GM23338 (cell line): ENCODE data around the gene DIP2B. TPM values are rescaled to one million over a fixed set of nuclear protein-coding genes. Genes with fewer than 3 reads are reported as not detected.
"Not testable (repeated sequence)": the region's sequence is repeated elsewhere in the genome, so short reads cannot be mapped to it uniquely, and the experiment has no call there.

Experiments
- ATAC-seq: fragments of 200-7000 bp; cut with Tn5 transposase; 3 replicates; pipeline ENCODE4 v1.9.1; 2020
- DNase-seq: peaks from one replicate; pipeline ENCODE4 v3.0.0-alpha.2; 2015; ENCODE audit warnings: low spot score
- H2AFZ ChIP-seq: fragments of 200-600 bp; sonication (generic); 2 replicates; pipeline ENCODE4 v1.8.0; 2016; ENCODE audit warnings: antibody characterized with exemption, mild to moderate bottlenecking, moderate library complexity
- H3F3A ChIP-seq: fragments of 200-600 bp; sonication (generic); replicated peaks from 2 replicates; pipeline ENCODE4 v1.8.0; 2017; ENCODE audit warnings: antibody characterized with exemption, mixed run types, low read depth
- H3K27ac ChIP-seq: fragments of 200-600 bp; sonication (generic); 2 replicates; pipeline ENCODE4 v1.6.1; 2016; ENCODE audit warnings: low read depth
- H3K27me3 ChIP-seq: fragments of 200-600 bp; sonication (generic); 2 replicates; pipeline ENCODE4 v1.8.0; 2016; ENCODE audit warnings: mild to moderate bottlenecking, mixed run types, moderate library complexity; ENCODE audit not compliant: insufficient read depth
- H3K36me3 ChIP-seq: fragments of 200-600 bp; sonication (generic); 2 replicates; pipeline ENCODE4 v1.8.0; 2016; ENCODE audit warnings: mild to moderate bottlenecking; ENCODE audit not compliant: insufficient read depth
- H3K4me1 ChIP-seq: fragments of 200-600 bp; sonication (generic); 2 replicates; pipeline ENCODE4 v1.8.0; 2016; ENCODE audit warnings: mild to moderate bottlenecking, moderate library complexity; ENCODE audit not compliant: insufficient read depth
- H3K4me2 ChIP-seq: fragments of 200-600 bp; sonication (generic); 2 replicates; pipeline ENCODE4 v1.7.1; 2017; ENCODE audit warnings: mixed run types
- H3K4me3 ChIP-seq: fragments of 200-600 bp; sonication (generic); 2 replicates; pipeline ENCODE4 v1.6.1; 2016; ENCODE audit warnings: mixed run types
- H3K79me2 ChIP-seq: fragments of 200-600 bp; sonication (generic); replicated peaks from 2 replicates; pipeline ENCODE4 v1.8.0; 2017; ENCODE audit warnings: mild to moderate bottlenecking; ENCODE audit not compliant: insufficient read depth
- H3K9me2 ChIP-seq: fragments of 200-600 bp; sonication (generic); 2 replicates; pipeline ENCODE4 v1.8.0; 2017; ENCODE audit not compliant: insufficient read depth
- H4K20me1 ChIP-seq: fragments of 200-600 bp; sonication (generic); replicated peaks from 2 replicates; pipeline ENCODE4 v1.8.0; 2017; ENCODE audit warnings: mild to moderate bottlenecking; ENCODE audit not compliant: insufficient read depth
- H3K27ac Mint-ChIP-seq: 2 replicates; pipeline ENCODE4 v1.8.0; 2020; ENCODE audit warnings: inconsistent platforms, mild to moderate bottlenecking, moderate library complexity, mixed read lengths
- H3K27me3 Mint-ChIP-seq: 3 replicates; pipeline ENCODE4 v1.8.0; 2022; ENCODE audit warnings: low read depth, mild to moderate bottlenecking, moderate library complexity, mixed read lengths, inconsistent platforms; ENCODE audit not compliant: insufficient read depth, poor library complexity
- H3K36me3 Mint-ChIP-seq: 3 replicates; pipeline ENCODE4 v1.8.0; 2021; ENCODE audit warnings: low read depth, mild to moderate bottlenecking, inconsistent platforms, moderate library complexity, mixed read lengths
- H3K4me1 Mint-ChIP-seq: 3 replicates; pipeline ENCODE4 v1.8.0; 2020; ENCODE audit warnings: mild to moderate bottlenecking, inconsistent platforms, mixed read lengths
- H3K4me3 Mint-ChIP-seq: 3 replicates; pipeline ENCODE4 v1.8.0; 2021; ENCODE audit warnings: moderate library complexity, mild to moderate bottlenecking, inconsistent platforms, mixed read lengths
- H3K9me3 Mint-ChIP-seq: 3 replicates; pipeline ENCODE4 v1.8.0; 2020; ENCODE audit warnings: moderate library complexity, mild to moderate bottlenecking, inconsistent platforms, mixed read lengths
- CREB1 ChIP-seq: fragments of 250-450 bp; sonication (Bioruptor Pico); IDR thresholded peaks from 2 replicates; pipeline ENCODE4 v1.5.0; 2020; ENCODE audit warnings: low read depth, mild to moderate bottlenecking, moderate library complexity
- CTCF ChIP-seq, 2 experiments: fragments of 200-600 bp in 1 of 2; sonication (generic) in 1 of 2; conservative IDR thresholded peaks; 2 replicates each; pipeline versions ENCODE4 v1.5.1 to v1.6.1; 2016 to 2017; ENCODE audit warnings: antibody characterized with exemption in 2 of 2, low read depth in 2 of 2, mild to moderate bottlenecking in 2 of 2, moderate library complexity in 1 of 2
- EZH2phosphoT487 ChIP-seq: fragments of 200-600 bp; sonication (generic); IDR thresholded peaks from one replicate; pipeline ENCODE4 v1.8.1; 2018; ENCODE audit warnings: antibody characterized with exemption; ENCODE audit not compliant: unreplicated experiment
- JUNB ChIP-seq: IDR thresholded peaks from one replicate; pipeline ENCODE4 v1.6.1; 2016; ENCODE audit warnings: antibody characterized with exemption; ENCODE audit not compliant: unreplicated experiment
- NANOG ChIP-seq: IDR thresholded peaks from 2 replicates; pipeline ENCODE4 v1.6.1; 2016; ENCODE audit warnings: antibody characterized with exemption, borderline replicate concordance
- ZNF114 ChIP-seq: fragments of 250-450 bp; sonication (Bioruptor Pico); IDR thresholded peaks from 2 replicates; pipeline ENCODE4 v1.5.0; 2020; ENCODE audit warnings: mild to moderate bottlenecking, moderate library complexity
- polyA plus RNA-seq: library from polyadenylated mRNA; unstranded; fragments of >200 nt; fragmentation: Nextera tagmentation; extraction: Ambion mirVana; gene quantifications from 2 replicates; pipeline ENCODE4 v1.2.1, GENCODE V29; 2016
- total RNA-seq: library from RNA; depleted of rRNA; stranded (reverse); fragments of >200 nt; shearing (Covaris generic); gene quantifications from 2 replicates; pipeline ENCODE4 v1.2.3, GENCODE V29; 2014
- TF ChIP-seq, protein P1 (sequence below): IDR thresholded peaks from 2 replicates; pipeline ENCODE4 v1.6.1; 2016; ENCODE audit warnings: antibody characterized with exemption

DIP2B gene
- total and polyA plus RNA-seq, 2 experiments from 2014 or later, result 8.0 to 36.4 TPM

- Histone ChIP-seq H3K27ac (peak overlapping the region; percentile 23; the same call in 1 of the 2 replicates), H3K36me3 (no peaks in the 10 kb centered on the region), H3K79me2 (peaks cover 65% of the 10 kb centered on the region), H2AFZ (0 out of 2 replicates have a peak overlapping the region, but pooled peaks have one; percentile 86), H3F3A (peaks cover 16% of the 10 kb centered on the region), H4K20me1 (0 out of 2 replicates have a peak, but pooled peaks cover 6% of the 10 kb centered on the region), H3K27me3 (no peaks in the 10 kb centered on the region), H3K4me1 (peaks cover 16% of the 10 kb centered on the region), H3K4me2 (peak overlapping the region; percentile 92), H3K4me3 (peak overlapping the region; percentile 74), H3K9me2 (no peaks in the 10 kb centered on the region)
- Mint-ChIP-seq H3K27ac (peak overlapping the region; percentile 67), H3K4me1 (peaks cover 27% of the 10 kb centered on the region), H3K27me3 (peaks cover 12% of the 10 kb centered on the region), H3K9me3 (peaks cover 2% of the 10 kb centered on the region; the same call in 1 of the 3 replicates), H3K36me3 (peaks cover 16% of the 10 kb centered on the region), H3K4me3 (peak overlapping the region; percentile 82)
- DNase-seq (peak; percentile 71), ATAC-seq (peak; percentile 31)
- TF ChIP-seq, protein P1, sequence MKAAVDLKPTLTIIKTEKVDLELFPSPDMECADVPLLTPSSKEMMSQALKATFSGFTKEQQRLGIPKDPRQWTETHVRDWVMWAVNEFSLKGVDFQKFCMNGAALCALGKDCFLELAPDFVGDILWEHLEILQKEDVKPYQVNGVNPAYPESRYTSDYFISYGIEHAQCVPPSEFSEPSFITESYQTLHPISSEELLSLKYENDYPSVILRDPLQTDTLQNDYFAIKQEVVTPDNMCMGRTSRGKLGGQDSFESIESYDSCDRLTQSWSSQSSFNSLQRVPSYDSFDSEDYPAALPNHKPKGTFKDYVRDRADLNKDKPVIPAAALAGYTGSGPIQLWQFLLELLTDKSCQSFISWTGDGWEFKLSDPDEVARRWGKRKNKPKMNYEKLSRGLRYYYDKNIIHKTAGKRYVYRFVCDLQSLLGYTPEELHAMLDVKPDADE, result no peak
- TF ChIP-seq CTCF (conservative IDR thresholded peaks at IDR 0.05; ENCODE audit: low read depth in 2 of 2) (peak; percentile 75 to 89), JUNB (no peak), NANOG (no peak), CREB1 (no peak), ZNF114 (CRISPR knock-in tag) (no peak)
Observed at GRCh38 chr12:50765095-50765911, 260.5 kb downstream of the DIP2B start.

- peak overlapping the region; percentile 55; the same call in 1 of the 2 replicates for H3K27ac ChIP-seq
- H4K20me1 ChIP-seq, result 0 out of 2 replicates have a peak, but pooled peaks cover 11% of the 10 kb centered on the region
- no peaks in the 10 kb centered on the region for H3K36me3 ChIP-seq
- peaks cover under 1% of the 10 kb centered on the region for H3F3A ChIP-seq
- no peaks in the 10 kb centered on the region for H3K27me3 ChIP-seq
- peaks cover 89% of the 10 kb centered on the region for H3K79me2 ChIP-seq
- no peak overlapping the region for H3K4me2 ChIP-seq
- H3K4me3 ChIP-seq, result no peak overlapping the region
- no peaks in the 10 kb centered on the region for H3K9me2 ChIP-seq
- TF ChIP-seq JUNB (no peak), EZH2phosphoT487 (no peak)
- TF ChIP-seq, protein P1, result no peak
- ATAC-seq (no peak), DNase-seq (no peak)
- Mint-ChIP-seq H3K4me3 (no peak overlapping the region), H3K27me3 (peaks cover 8% of the 10 kb centered on the region), H3K4me1 (peaks cover 19% of the 10 kb centered on the region), H3K27ac (no peak overlapping the region), H3K9me3 (peaks cover 2% of the 10 kb centered on the region; the same call in 1 of the 3 replicates), H3K36me3 (peaks cover 37% of the 10 kb centered on the region)
- peaks cover 5% of the 10 kb centered on the region; the same call in 1 of the 2 replicates for H3K4me1 ChIP-seq
- no peak overlapping the region for H2AFZ ChIP-seq
Observed at GRCh38 chr12:50768391-50768790, 263.6 kb downstream of the DIP2B start.

- peaks cover 37% of the 10 kb centered on the region for H3K36me3 Mint-ChIP-seq
- H3K4me3 ChIP-seq, H3F3A ChIP-seq, H3K27me3 ChIP-seq, H2AFZ ChIP-seq, H3K4me3 Mint-ChIP-seq, H3K9me3 Mint-ChIP-seq, DNase-seq, H3K4me1 ChIP-seq, H3K36me3 ChIP-seq, H3K9me2 ChIP-seq, ATAC-seq, H3K4me2 ChIP-seq, H3K27me3 Mint-ChIP-seq, H3K27ac ChIP-seq, H3K27ac Mint-ChIP-seq: not testable (repeated sequence)
- Histone ChIP-seq H4K20me1 (0 out of 2 replicates have a peak, but pooled peaks cover 11% of the 10 kb centered on the region), H3K79me2 (peaks cover 94% of the 10 kb centered on the region)
- H3K4me1 Mint-ChIP-seq, result peaks cover 19% of the 10 kb centered on the region
Observed at GRCh38 chr12:50768813-50769212, 264.0 kb downstream of the DIP2B start.
